Activated gamma-delta T cell treated with anti-CD3 and anti-CD28 coated beads, Interleukin-2, amount 50 U/mL, for 16 hours (primary cell): ENCODE data around the gene AKR1A1.
"Not testable (repeated sequence)": the region's sequence is repeated elsewhere in the genome, so short reads cannot be mapped to it uniquely, and the experiment has no call there.

Source experiments
- DNase-seq: peaks from one replicate; pipeline ENCODE4 v3.0.0-alpha.2; 2020; ENCODE audit warnings: low read depth

AKR1A1 gene

DNA sequence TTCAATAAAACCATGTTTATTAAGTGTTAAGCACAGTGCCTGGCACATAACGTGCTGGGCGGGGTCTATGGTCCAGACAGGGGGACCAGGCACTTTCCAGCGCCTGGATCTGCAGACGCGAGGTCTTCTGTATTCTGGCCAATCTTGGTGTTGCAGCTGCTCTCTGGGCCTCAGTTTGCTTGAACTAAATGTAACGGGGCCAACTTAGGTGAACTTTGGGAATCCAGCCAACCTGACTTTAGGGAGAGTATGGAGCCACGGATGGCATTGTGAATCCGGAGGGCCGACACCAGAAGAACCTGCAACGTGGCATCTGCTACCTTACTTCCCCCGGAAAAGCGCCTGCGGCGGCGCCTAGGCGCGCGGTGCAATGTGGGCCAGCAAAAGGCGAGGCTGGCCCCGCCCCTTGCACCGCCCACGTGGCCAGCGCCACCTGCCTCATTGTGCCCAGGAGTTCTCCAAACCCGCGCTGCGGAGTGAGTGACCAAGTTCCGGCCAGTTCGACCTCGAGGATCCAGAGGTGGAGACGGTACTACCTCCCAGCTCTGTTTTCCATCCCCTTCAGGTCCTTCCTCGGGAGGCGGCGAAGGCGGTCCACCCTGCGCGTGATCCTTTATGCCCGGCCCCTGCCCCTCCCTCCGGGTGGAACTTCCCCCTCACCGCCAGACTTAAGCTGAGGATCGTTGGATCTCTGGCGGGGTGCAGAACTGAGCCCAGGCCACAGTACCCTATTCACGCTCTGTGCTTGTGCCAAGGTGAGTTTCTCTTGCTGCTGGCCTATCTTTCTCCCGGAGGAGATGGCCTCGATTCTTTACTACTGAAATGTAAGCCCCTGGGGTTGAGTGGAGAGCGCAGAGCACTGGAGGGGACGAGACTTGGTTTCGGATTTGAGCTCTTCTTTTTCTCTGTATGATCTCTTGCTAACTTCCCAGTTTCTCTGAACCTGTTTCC, at the start of gene AKR1A1:
TSS of gene AKR1A1 (plus strand) at position 426 of the 951 bp plus-strand sequence. CDS start 10,969 bp downstream, outside the sequence.
- DNase-seq, result peak; percentile 78

- no peak for DNase-seq
Measured at GRCh38 chr1:45501505-45501859, 49.1 kb upstream of the AKR1A1 start.

DNA sequence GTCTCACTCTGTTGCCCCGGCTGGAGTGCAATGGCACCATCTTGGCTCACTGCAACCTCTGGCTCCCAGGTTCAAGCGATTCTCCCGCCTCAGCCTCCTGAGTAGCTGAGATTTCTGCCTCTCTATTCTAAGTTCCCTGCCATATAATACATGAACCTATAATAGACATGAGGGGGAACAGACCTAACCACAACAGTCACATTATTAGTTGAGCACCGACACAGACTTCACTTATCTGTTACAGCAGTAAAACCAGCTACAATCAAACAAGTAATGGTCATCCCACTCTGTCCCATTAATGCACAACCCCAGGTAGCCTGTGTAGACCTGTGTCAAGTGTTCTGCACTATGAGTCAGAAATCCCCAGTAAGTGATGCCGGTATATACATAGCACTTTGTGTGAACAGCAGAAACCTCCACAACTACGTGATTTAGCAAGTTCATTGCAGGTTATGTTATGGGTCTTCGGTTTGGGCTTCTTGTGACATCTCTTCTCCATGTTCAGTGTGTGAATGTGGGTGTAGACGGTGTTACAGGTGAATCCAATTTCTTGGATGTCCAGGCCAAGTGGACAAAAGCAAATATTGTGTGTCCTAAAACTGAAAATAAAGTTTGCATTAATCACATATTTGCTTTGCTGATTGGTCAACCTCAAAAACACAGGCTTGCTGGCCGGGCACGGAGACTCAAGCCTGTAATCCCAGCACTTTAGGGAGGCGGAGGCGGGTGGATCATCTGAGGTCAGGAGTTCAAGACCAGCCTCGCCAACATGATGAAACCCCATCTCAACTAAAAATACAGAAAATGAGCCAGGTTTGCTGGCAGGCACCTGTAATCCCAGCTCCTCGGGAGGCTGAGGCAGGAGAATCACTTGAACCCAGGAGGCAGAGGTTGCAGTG, 46.9 kb upstream of the AKR1A1 start:
- no peak for DNase-seq

DNA sequence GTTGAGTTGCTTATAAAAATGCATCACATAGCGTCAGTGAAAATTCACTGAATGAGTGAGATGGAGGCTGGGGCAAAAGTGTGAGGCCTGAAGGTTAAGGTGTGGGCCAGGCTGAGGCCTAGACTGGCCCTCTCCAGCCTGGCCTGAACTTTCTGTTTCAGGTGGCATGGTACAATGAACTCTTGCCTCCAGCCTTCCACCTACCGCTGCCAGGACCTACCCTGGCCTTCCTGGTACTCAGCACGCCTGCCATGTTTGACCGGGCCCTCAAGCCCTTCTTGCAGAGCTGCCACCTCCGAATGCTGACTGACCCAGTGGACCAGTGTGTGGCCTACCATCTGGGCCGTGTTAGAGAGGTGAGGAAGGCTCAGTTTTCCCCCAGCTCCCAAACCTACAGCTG, 43.4 kb upstream of the AKR1A1 start:
- no peak for DNase-seq

GRCh38 chr1:45507893-45508292, 42.7 kb upstream of the AKR1A1 start:
- no peak for DNase-seq

DNA sequence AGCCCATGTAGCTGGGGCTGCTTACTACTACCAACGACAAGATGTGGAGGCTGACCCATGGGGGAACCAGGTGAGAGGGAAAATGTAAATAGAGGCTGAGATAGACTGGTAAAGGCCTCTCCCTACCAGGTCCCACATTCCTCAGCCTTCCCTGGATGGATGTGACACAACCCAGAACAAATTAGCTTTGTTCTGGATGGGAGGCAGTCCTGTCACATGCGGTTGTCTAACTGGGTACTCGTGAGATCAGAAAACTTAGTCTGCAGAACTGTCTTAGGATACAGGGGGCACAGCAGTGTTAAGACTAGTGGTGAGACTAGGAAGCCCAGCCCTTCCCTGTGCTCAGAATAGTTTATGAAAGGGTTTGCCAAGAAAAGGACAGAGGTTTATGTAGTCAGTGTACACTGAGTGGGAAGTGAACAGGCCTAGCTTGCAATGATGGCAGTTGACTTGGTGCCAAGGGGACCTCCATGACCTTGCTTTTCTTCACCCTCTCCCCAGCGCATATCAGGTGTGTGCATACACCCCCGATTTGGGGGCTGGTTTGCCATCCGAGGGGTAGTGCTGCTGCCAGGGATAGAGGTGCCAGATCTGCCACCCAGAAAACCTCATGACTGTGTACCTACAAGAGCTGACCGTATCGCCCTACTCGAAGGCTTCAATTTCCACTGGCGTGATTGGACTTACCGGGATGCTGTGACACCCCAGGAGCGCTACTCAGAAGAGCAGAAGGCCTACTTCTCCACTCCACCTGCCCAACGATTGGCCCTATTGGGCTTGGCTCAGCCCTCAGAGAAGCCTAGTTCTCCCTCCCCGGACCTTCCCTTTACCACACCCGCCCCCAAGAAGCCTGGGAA, 42.1 kb upstream of the AKR1A1 start:
- no peak for DNase-seq

DNA sequence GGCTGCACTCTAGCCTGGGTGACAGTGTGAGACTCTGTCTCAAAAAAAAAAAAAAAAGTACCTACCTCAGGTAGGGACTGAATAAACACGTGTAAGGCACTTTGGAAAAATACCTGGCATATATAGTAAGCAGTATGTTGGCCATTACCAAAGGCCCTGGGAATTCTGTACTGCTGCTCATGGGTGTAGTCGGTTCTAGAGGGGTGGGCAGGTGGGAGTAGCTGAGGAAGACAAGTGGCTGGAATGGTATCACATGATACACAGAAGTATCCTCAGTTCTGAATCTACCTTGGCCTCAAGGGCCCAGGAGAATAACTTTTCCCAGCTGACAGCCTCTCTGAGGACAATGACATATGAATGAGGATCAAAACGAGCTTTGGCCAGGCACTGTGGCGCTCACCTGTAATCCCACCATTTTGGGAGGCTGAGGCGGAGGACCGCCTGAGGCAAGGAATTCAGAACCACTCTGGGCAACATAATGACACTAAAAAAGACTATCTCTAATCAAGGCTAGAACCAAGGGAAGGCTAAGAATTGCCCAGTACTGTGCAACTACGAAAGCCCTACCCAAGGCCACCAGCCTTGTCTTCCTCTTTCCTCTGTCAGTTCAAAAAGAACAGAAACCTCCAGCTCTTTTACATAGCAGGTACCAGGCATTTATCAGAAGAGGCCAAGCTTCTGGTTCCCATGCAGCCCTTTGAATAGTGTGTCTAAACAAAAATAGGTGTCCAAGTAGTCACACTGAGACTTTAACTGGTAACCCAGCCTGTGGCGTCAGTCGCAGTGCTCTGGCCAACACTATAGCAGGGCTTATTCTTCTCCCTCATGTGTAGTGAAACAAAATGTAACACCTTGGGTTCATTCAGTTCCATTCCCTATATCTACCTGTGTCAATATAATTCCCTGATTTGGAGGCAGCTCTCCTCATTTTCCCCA, 40.3 kb upstream of the AKR1A1 start:
- DNase-seq, result no peak

GRCh38 chr1:45510972-45511527, 39.6 kb upstream of the AKR1A1 start:
- DNase-seq, result no peak

GRCh38 chr1:45512641-45513054, 38.0 kb upstream of the AKR1A1 start:
- peak; percentile 38 for DNase-seq

GRCh38 chr1:45513532-45514260, 36.9 kb upstream of the AKR1A1 start:
- DNase-seq, result not testable (repeated sequence)

- DNase-seq, result no peak
Measured at GRCh38 chr1:45516036-45516435, 34.6 kb upstream of the AKR1A1 start.

- DNase-seq, result no peak
Measured at GRCh38 chr1:45516465-45516864, 34.2 kb upstream of the AKR1A1 start.

DNA sequence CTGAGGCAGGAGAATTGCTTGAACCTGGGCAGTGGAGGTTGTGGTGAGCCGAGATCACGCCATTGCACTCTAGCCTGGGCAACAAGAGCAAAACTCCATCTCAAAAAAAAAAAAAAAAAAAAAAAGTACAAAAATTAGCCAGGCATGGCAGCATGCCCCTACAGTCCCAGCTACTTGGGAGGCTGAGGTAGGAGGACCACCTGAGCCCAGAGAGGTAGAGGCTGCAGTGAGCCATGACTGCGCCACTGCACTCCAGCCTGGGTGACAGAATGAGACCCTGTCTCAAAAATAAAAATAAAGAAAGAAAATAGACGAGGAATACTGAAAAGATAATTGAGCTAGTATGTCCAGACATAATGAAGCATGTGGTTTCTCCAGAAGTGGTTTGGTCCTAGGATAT, 32.3 kb upstream of the AKR1A1 start:
- not testable (repeated sequence) for DNase-seq

- DNase-seq, result no peak
Measured at GRCh38 chr1:45518910-45519309, 31.7 kb upstream of the AKR1A1 start.

GRCh38 chr1:45519774-45520173, 30.9 kb upstream of the AKR1A1 start:
- not testable (repeated sequence) for DNase-seq

- peak; percentile 94 for DNase-seq
Measured at GRCh38 chr1:45521413-45522323, 29.0 kb upstream of the AKR1A1 start, which contains the start of gene PRDX1. PRDX1 (minus strand) TSS chr1:45521884; CDS start chr1:45519043, 2,841 bp downstream.

- DNase-seq, result no peak
Measured at GRCh38 chr1:45522324-45523104, 28.1 kb upstream of the AKR1A1 start.

DNA sequence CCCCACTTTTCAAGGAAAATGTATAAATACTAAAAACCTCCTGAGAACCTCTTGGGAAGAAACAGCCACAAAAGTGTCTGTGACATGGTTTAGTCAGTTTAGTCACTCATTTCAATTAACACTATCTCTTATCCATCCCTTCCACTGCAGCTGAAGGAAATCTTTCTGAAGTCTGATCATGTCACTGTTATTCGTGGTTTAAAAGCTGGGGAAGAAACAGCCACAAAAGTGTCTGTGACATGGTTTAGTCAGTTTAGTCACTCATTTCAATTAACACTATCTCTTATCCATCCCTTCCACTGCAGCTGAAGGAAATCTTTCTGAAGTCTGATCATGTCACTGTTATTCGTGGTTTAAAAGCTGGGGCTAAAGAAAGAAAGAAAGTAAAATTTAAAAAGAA, 27.1 kb upstream of the AKR1A1 start:
- DNase-seq, result not testable (repeated sequence)
